Tibial nerve (tissue), 3 donors: ENCODE results near the gene BAIAP2L2.

Source experiments
- POLR2A ChIP-seq, 2 donors: fragments of 450-650 bp; IDR thresholded peaks; one replicate each; pipeline ENCODE4 v1.6.1; 2017; ENCODE audit warnings: antibody characterized with exemption in 2 of 2, mild to moderate bottlenecking in 2 of 2, moderate library complexity in 2 of 2
- TF ChIP-seq, protein P1 (sequence below), 5 experiments: fragments of 200-600 bp in 3 of 5; fragments of 450-650 bp in 2 of 5; sonication (generic) in 3 of 5; IDR thresholded peaks; one replicate each; pipeline ENCODE4 v1.5.1; 2016 to 2019; ENCODE audit warnings: antibody characterized with exemption in 5 of 5, mild to moderate bottlenecking in 3 of 5, moderate library complexity in 2 of 5

DNA sequence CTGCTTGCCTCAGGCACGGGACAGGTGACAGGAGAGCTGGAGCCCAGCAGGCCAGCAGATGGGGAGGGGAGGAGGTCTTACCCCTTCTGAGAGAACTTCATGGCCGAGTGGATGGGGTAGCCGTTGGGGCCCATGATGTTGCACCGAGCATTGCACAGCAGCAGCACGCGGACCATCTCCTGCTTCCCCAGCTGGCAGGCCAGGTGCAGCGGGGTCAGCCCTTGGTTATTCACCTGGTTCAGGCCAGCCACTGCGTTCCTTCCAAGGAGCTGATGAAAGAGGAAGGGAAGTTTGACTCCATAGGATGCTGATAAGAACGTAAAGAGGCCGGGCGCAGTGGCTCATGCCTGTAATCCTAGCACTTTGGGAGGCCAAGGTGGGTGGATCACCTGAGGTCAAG lies 29.4 kb upstream of the BAIAP2L2 start:
- TF ChIP-seq, protein P1, sequence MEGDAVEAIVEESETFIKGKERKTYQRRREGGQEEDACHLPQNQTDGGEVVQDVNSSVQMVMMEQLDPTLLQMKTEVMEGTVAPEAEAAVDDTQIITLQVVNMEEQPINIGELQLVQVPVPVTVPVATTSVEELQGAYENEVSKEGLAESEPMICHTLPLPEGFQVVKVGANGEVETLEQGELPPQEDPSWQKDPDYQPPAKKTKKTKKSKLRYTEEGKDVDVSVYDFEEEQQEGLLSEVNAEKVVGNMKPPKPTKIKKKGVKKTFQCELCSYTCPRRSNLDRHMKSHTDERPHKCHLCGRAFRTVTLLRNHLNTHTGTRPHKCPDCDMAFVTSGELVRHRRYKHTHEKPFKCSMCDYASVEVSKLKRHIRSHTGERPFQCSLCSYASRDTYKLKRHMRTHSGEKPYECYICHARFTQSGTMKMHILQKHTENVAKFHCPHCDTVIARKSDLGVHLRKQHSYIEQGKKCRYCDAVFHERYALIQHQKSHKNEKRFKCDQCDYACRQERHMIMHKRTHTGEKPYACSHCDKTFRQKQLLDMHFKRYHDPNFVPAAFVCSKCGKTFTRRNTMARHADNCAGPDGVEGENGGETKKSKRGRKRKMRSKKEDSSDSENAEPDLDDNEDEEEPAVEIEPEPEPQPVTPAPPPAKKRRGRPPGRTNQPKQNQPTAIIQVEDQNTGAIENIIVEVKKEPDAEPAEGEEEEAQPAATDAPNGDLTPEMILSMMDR (IDR thresholded peaks at IDR 0.05): no peak
- no peak for TF ChIP-seq POLR2A (IDR thresholded peaks at IDR 0.05)
